PC-3 (cell line): ENCODE data around the gene TCF21. TPM values are rescaled to one million over a fixed set of nuclear protein-coding genes. Genes with fewer than 3 reads are reported as not detected.

Source experiments
- ATAC-seq: fragments of 200-7000 bp; cut with Tn5 transposase; 2 replicates; pipeline ENCODE4 v1.9.1; 2020; ENCODE audit warnings: mild to moderate bottlenecking, moderate library complexity
- BruUV-seq: library from RNA; stranded (reverse); fragments of 400-500 nt; replicated peaks from 2 replicates; lab custom pipeline; 2021; lab: Mats Ljungman, UMichigan
- CTCF ChIA-PET: fragments of 300-600 bp; sonication (Branson Sonifier 250); formaldehyde crosslinking; loops from one replicate; lab custom pipeline; 2022; ENCODE audit warnings: antibody characterized with exemption; lab: Charles Lee
- POLR2A ChIA-PET: fragments of 300-600 bp; sonication (Branson Sonifier 250); formaldehyde crosslinking; loops from one replicate; lab custom pipeline; 2022; ENCODE audit warnings: antibody characterized with exemption; ENCODE audit not compliant: unreplicated experiment; lab: Charles Lee
- DNase-seq: peaks from one replicate; pipeline ENCODE4 v3.0.0-alpha.2; 2015
- H2AFZ ChIP-seq: fragments of 300-600 bp; sonication (generic); 2 replicates; pipeline ENCODE4 v1.6.0; 2016; ENCODE audit warnings: antibody characterized with exemption, low read length
- H3F3A ChIP-seq: fragments of 300-600 bp; sonication (generic); one replicate; pipeline ENCODE4 v1.6.0; 2017; ENCODE audit warnings: antibody characterized with exemption, low read length, control low read depth, mild to moderate bottlenecking; ENCODE audit not compliant: unreplicated experiment
- H3K27ac ChIP-seq: fragments of 300-600 bp; sonication (generic); 2 replicates; pipeline ENCODE4 v1.5.1; 2016; ENCODE audit warnings: mild to moderate bottlenecking, low read length
- H3K27me3 ChIP-seq: fragments of 300-600 bp; sonication (generic); 2 replicates; pipeline ENCODE4 v1.6.1; 2016; ENCODE audit warnings: low read length, mixed read lengths
- H3K36me3 ChIP-seq: fragments of 300-600 bp; sonication (generic); 2 replicates; pipeline ENCODE4 v1.6.1; 2016; ENCODE audit warnings: low read depth, mixed run types, low read length, mixed read lengths
- H3K4me1 ChIP-seq: fragments of 300-600 bp; sonication (generic); 2 replicates; pipeline ENCODE4 v1.5.1; 2016; ENCODE audit warnings: low read length; ENCODE audit not compliant: insufficient read depth
- H3K4me2 ChIP-seq: fragments of 300-600 bp; sonication (generic); 2 replicates; pipeline ENCODE4 v1.6.0; 2016; ENCODE audit warnings: low read length
- H3K4me3 ChIP-seq: fragments of 300-600 bp; sonication (generic); 2 replicates; pipeline ENCODE4 v1.5.1; 2016; ENCODE audit warnings: mild to moderate bottlenecking, low read length, mixed read lengths
- H3K79me2 ChIP-seq: fragments of 300-600 bp; sonication (generic); 2 replicates; pipeline ENCODE4 v1.6.1; 2017; ENCODE audit warnings: low read length, mixed read lengths
- H3K9ac ChIP-seq: fragments of 300-600 bp; sonication (generic); 2 replicates; pipeline ENCODE4 v1.6.0; 2016; ENCODE audit warnings: mild to moderate bottlenecking, low read length
- H3K9me2 ChIP-seq: fragments of 300-600 bp; sonication (generic); replicated peaks from 2 replicates; pipeline ENCODE4 v1.6.1; 2016; ENCODE audit warnings: mixed run types, low read length, mixed read lengths
- H3K9me3 ChIP-seq: fragments of 300-600 bp; sonication (generic); 2 replicates; pipeline ENCODE4 v1.6.1; 2016; ENCODE audit warnings: low read length, mixed read lengths
- H4K20me1 ChIP-seq: fragments of 300-600 bp; sonication (generic); 2 replicates; pipeline ENCODE4 v1.6.1; 2016; ENCODE audit warnings: low read length, mixed read lengths
- EZH2 ChIP-seq: fragments of 300-600 bp; sonication (generic); IDR thresholded peaks from one replicate; pipeline ENCODE4 v1.6.1; 2017; ENCODE audit warnings: antibody characterized with exemption, mild to moderate bottlenecking, low read length; ENCODE audit not compliant: unreplicated experiment
- EZH2phosphoT487 ChIP-seq: fragments of 300-600 bp; sonication (generic); IDR thresholded peaks from 2 replicates; pipeline ENCODE4 v1.6.1; 2018; ENCODE audit warnings: mild to moderate bottlenecking, antibody characterized with exemption, low read length, borderline replicate concordance
- intact Hi-C: fragments of 100-400 bp; cut with micrococcal nuclease; formaldehyde crosslinking; loops from 2 replicates; pipeline ENCODE4 v1.9.0; 2023
- total RNA-seq: library from RNA; depleted of rRNA; stranded (reverse); fragments of >200 nt; gene quantifications from 2 replicates; pipeline ENCODE4 v1.2.3, GENCODE V29; 2014
- TF ChIP-seq, protein P1 (sequence below): fragments of 300-600 bp; sonication (generic); conservative IDR thresholded peaks from 2 replicates; pipeline ENCODE4 v1.5.1; 2017; ENCODE audit warnings: antibody characterized with exemption, low read depth, mild to moderate bottlenecking, low read length

TCF21 gene
- total RNA-seq, 1 experiment from 2014 or later, result not detected

DNA sequence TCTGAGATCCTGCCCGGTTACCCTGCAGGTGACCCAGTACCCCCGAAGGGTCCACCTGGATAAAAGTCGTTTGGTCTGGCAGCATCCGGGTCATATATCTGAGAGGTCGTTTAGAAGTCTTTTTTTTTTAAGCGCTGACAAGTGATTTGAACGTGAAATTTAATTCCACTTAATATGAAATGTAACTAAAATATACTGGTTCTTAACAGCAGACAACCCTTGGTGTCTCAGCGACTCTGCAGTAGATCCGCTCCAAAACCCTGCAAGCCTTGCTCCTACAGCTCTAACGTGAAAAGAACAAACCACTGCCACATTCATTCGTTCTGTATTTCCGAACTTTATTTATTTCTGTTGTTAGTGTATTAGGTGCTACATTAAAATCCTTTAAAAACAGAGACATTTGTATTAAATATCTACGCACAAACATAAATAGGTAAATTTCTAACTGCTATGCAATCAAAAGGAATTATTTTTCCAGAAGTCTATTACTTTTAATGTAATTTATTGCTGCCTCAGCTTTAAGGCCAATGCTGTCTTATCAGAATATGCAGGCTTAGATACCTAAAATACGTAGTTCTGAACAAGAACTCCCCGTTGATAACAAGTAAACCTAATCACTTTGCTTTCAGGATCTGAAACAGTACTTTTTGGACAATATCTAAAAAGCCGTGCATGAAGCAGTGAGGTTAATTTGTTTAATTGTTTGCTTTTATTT, 33.5 kb upstream of the TCF21 start:
- no peak for ATAC-seq

DNA sequence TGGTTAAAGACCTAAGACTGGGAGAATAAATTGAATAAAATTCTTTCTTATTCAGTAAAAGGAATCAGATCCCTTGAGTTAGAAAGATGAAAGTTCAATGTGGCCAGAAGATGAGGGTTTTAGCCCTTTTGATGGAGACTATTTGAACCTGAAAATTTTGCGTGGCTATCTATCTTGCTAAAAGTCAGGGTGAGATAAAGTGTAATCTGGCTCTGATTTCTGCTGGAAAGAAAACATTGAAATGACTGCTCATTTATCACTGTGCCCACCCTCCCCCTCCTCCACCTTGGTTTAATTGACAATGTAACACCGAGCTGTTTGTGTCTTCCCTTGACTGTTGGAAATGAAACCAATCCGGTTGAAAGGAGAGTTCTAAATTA, 32.9 kb upstream of the TCF21 start:
- Histone ChIP-seq H3K4me1 (no peaks in the 10 kb centered on the region), H3K9ac (no peak overlapping the region), H2AFZ (no peak overlapping the region; the same call in 1 of the 2 replicates), H3K27ac (no peak overlapping the region), H4K20me1 (no peaks in the 10 kb centered on the region), H3K36me3 (no peaks in the 10 kb centered on the region), H3K79me2 (no peaks in the 10 kb centered on the region), H3K27me3 (peaks cover 12% of the 10 kb centered on the region; the same call in 1 of the 2 replicates), H3K9me2 (no peaks in the 10 kb centered on the region), H3K4me3 (peak overlapping the region; percentile 21; the same call in 1 of the 2 replicates), H3K9me3 (no peaks in the 10 kb centered on the region), H3K4me2 (peak overlapping the region; percentile 21; the same call in 1 of the 2 replicates), H3F3A (no peaks in the 10 kb centered on the region)
- ChIA-PET POLR2A (no interaction called here), CTCF (no interaction called here)
- no peak for ATAC-seq
- TF ChIP-seq, protein P1, sequence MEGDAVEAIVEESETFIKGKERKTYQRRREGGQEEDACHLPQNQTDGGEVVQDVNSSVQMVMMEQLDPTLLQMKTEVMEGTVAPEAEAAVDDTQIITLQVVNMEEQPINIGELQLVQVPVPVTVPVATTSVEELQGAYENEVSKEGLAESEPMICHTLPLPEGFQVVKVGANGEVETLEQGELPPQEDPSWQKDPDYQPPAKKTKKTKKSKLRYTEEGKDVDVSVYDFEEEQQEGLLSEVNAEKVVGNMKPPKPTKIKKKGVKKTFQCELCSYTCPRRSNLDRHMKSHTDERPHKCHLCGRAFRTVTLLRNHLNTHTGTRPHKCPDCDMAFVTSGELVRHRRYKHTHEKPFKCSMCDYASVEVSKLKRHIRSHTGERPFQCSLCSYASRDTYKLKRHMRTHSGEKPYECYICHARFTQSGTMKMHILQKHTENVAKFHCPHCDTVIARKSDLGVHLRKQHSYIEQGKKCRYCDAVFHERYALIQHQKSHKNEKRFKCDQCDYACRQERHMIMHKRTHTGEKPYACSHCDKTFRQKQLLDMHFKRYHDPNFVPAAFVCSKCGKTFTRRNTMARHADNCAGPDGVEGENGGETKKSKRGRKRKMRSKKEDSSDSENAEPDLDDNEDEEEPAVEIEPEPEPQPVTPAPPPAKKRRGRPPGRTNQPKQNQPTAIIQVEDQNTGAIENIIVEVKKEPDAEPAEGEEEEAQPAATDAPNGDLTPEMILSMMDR, result no peak
- TF ChIP-seq EZH2 (no peak), EZH2phosphoT487 (no peak)
- BruUV-seq, result no TSS peak
- intact Hi-C loops, result no loop called here
- no peak for DNase-seq

More for the DNA sequence above, 33.5 kb upstream of the TCF21 start:
- Histone ChIP-seq H3K9me3 (no peaks in the 10 kb centered on the region), H4K20me1 (no peaks in the 10 kb centered on the region), H3K36me3 (no peaks in the 10 kb centered on the region), H3K4me2 (no peak overlapping the region), H3K4me1 (no peaks in the 10 kb centered on the region), H3K9me2 (no peaks in the 10 kb centered on the region), H3K9ac (no peak overlapping the region), H3K27ac (no peak overlapping the region), H3K27me3 (peaks cover 12% of the 10 kb centered on the region; the same call in 1 of the 2 replicates), H2AFZ (no peak overlapping the region), H3F3A (no peaks in the 10 kb centered on the region), H3K79me2 (no peaks in the 10 kb centered on the region), H3K4me3 (no peak overlapping the region)
- intact Hi-C loops, result no loop called here
- no peak for DNase-seq
- ChIA-PET POLR2A (no interaction called here), CTCF (no interaction called here)
- TF ChIP-seq EZH2phosphoT487 (no peak), EZH2 (no peak)
- TF ChIP-seq, protein P1, result no peak
- no TSS peak for BruUV-seq

DNA sequence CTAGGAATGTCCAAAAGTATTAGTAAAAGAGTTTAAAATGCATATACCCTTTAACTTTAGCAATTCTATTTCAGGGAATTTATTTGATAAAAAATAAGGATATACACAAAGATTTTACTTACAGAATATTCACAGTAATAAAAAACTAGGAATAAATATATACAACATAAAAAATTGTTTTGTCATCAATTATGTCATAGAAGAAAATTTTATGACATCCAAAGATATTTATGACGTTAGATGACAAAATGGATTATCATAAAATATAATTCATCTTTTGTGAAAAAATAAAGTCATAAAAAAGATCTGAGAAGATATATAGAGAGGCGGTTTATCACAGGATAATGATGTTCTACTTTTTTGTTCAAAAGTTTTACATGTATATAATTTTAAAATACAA, 32.0 kb upstream of the TCF21 start:
- H3K4me2 ChIP-seq, result no peak overlapping the region
- no peak overlapping the region for H2AFZ ChIP-seq
- DNase-seq (no peak), ATAC-seq (no peak)
- CTCF ChIA-PET, result no interaction called here
- H3K79me2 ChIP-seq, result no peaks in the 10 kb centered on the region
- no peaks in the 10 kb centered on the region for H3K36me3 ChIP-seq
- H3K9ac ChIP-seq, result no peak overlapping the region
- intact Hi-C loops, result no loop called here
- POLR2A ChIA-PET, result no interaction called here
- no TSS peak for BruUV-seq
- no peaks in the 10 kb centered on the region for H3K9me3 ChIP-seq
- H3K4me3 ChIP-seq, result no peak overlapping the region
- H4K20me1 ChIP-seq, result no peaks in the 10 kb centered on the region
- H3K27ac ChIP-seq, result no peak overlapping the region
- no peak for TF ChIP-seq EZH2phosphoT487
- TF ChIP-seq EZH2, result no peak
- TF ChIP-seq, protein P1, result no peak
- no peaks in the 10 kb centered on the region for H3F3A ChIP-seq
- H3K9me2 ChIP-seq, result no peaks in the 10 kb centered on the region
- H3K4me1 ChIP-seq, result no peaks in the 10 kb centered on the region
- H3K27me3 ChIP-seq, result peaks cover 12% of the 10 kb centered on the region; the same call in 1 of the 2 replicates
